SHP77 treated with DMSO at 0.1 percent for 48 hours (cell line): ENCODE data around the gene RRP36.
A peak's percentile ranks its signal among the peaks of the same experiment; 100 is the strongest.
"Not testable (repeated sequence)": the region's sequence is repeated elsewhere in the genome, so short reads cannot be mapped to it uniquely, and the experiment has no call there.

ENCODE experiments used
- DNase-seq: peaks from one replicate; lab custom pipeline; 2025; lab: John Stamatoyannopoulos, UW

The RRP36 gene

DNA sequence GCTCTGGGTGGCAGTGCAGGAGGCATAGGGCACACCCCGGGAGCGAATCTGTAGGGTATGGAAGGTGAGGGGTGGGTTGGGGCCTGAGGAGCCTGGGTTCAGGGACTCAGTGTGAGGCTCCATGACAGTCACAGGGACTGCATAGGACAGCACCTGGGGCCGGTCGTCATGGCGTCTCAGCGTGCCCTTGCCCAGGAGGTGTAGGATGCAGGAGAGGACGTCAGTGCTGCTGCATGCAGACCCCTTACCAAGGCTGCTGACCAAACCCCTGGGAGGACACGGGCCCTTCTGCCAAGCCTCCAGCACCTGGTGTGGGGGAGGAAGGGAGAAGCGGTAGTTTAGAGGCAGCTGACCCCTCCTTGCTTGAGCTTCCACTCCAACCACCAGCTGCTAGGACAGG is 16.3 kb downstream of the RRP36 start:
- DNase-seq = no peak

DNA sequence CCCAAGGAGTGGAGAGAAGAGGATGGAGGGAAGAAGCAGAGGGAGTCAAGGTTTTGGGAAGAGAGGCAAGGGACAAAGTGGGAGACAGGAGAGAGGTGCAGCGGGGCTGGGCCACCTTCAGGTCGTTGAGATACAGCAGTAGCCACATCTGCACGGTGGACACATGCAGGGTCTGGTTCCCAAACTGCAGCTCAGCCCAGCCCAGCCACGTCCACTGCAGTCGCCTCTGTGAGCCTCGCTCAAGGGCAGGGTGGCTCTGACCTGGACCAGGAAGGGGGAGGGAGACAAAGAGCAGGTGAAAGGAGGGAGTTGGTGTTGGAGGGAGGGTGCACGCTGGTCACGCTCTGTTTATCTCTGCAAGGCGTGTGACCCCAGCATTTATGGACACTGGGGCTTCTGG is 17.3 kb downstream of the RRP36 start:
- DNase-seq = no peak

GRCh38 chr6:43040542-43041257 is 19.3 kb downstream of the RRP36 start:
- DNase-seq = no peak

- not testable (repeated sequence) for DNase-seq
These were observed 20.1 kb downstream of the RRP36 start for GRCh38 chr6:43041475-43041874.

- DNase-seq = no peak
These were observed 21.9 kb downstream of the RRP36 start for GRCh38 chr6:43043310-43043709.

DNA sequence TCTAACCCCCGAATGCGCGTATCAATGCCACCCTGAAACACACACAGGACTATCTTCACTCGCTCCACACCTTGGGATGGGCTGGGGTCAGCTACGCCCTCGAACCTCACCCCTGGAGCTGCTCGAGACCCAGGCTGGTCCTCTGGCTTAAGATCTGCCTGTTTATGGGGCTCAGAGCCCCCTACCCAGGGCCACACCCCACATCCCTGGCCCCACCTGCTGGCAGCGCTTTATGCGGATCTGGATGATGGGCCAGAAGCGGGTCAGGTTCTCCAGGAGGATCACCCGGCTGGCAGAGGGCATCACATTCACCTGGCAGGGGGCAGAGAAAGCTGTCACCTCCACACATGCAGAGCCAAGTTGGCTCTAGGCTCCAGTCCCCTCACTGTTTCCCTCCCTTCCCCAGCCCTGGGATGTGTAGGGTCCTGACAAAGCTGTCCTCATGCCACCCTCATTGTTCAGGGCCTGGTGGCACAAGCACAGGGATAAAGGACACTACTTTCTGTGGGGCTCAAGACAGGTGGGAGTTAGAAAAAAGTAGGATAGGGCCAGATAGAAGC is 24.0 kb downstream of the RRP36 start:
- DNase-seq = no peak

DNA sequence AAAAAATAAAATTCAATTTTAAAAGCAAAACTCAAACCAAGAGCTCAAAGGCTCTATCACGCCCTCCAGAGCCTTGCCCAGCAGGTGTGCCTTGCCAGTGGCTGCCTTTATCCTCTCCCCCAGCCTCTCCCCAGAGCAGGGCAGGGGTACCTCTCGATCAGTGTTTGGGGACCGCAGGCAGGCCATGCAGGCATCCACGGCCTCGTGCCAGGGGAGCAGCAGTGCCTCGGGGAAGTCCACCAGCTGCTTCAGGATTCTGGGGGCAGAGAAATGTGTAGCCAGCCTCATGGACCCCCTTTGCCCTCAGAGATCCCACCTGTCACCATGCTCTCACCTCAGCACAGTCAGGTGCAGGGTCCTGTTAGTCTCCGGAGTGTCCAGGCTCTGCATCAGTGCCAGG is 26.6 kb downstream of the RRP36 start:
- no peak for DNase-seq

DNA sequence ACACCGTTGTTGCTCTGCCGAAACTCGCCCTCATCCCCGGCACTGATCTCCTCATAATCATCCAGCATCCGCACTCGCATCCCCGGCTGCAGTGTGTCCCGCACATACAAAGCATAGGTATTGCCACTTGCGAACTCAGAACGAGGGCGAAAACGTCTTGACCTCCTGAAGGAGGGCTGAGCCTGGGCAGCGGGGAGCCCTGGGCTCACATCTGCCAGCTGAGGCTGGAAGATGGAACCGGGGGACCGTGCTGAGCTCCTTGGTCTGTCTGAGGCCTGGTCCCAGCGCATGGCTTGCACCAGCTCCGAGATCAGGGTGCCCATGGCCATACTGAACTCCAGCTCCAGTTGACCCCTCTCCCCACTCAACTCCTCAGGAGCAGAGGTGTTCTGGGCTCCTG is 29.6 kb downstream of the RRP36 start:
- no peak for DNase-seq

GRCh38 chr6:43052225-43052841 is 30.9 kb downstream of the RRP36 start:
- no peak for DNase-seq

GRCh38 chr6:43052842-43053544 is 31.6 kb downstream of the RRP36 start:
- no peak for DNase-seq

DNA sequence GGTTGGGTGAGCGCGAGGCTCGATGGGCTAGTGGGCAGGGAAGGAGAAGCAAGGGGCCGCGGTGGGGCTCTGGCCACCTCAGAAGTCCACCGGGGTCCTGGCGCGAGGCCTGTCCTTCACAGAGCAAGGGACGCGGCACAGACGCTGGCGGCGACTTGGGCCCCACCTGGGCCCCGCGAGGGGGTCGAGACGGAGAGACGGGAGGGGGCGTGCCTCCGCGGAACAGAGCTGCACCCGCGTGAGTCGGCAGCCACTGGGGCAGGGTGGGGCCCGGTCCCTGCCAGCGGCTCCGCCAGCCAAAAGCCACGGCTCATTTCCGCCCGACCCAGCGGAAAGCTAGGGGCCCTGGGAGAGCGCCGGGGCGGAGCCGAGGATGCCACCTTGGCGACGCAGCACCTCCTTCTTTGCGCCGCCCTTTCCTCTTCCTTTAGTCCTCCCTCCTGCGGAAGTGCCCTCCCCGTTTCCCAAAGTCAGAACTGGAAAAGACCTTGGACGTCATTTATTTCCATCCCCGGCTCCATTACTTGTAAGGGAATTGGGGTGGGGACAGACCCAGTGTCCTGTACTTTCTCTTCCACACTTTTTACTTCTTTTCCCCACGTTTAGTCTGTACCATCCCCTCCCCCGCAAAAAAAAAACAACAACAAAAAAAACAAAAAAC is 32.3 kb downstream of the RRP36 start, which contains the start of gene CUL7:
TSS of gene CUL7 (minus strand) at position 307 of the 661 bp plus-strand sequence. CDS start 1,063 bp downstream, outside the sequence.
- DNase-seq = peak; percentile 83

DNA sequence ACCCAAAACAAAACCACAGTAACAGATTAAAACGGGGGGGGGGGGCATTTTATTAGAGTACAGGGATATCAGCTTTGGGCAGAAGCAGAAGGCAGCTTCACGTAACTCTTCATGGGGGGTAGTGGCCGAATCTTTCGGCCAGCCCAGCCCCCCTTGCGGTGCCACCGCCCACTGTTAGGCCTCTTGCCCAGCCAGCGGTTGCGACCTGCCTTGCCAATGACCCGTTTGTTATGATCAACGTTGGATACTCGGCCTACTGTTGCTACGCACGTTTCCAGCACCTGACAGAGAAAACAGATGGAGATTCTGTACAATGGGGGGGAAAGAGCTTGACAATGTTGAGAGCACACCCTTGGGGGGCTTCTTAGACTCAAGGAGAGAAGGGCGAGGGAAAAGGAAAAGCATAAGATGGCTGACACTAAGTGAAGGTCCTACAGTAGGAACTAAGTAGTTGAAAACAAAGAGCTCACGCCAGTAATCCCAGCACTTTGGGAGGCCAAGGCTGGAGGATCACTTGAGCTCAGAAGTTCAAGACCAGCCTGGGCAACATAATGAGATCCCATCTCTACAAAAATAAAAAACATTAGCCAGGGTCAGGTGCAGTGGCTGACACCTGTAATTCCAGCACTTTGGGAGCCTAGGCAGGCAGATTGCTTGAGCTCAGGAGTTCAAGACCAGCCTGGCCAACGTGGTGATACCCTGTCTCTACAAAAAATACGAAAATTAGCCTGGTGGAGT is 33.0 kb downstream of the RRP36 start:
- no peak for DNase-seq

- no peak for DNase-seq
These were observed 34.5 kb downstream of the RRP36 start for GRCh38 chr6:43055966-43056365.

GRCh38 chr6:43058531-43058930 is 37.1 kb downstream of the RRP36 start:
- DNase-seq = no peak

GRCh38 chr6:43059168-43060033 is 38.0 kb downstream of the RRP36 start, which contains the start of the genes KLC4 and MRPL2:
KLC4 (plus strand) TSS chr6:43059631; CDS start chr6:43061336, 1,705 bp downstream.
MRPL2 (minus strand) TSS chr6:43059434; CDS start chr6:43059381, 53 bp downstream.
- DNase-seq = peak; percentile 96

DNA sequence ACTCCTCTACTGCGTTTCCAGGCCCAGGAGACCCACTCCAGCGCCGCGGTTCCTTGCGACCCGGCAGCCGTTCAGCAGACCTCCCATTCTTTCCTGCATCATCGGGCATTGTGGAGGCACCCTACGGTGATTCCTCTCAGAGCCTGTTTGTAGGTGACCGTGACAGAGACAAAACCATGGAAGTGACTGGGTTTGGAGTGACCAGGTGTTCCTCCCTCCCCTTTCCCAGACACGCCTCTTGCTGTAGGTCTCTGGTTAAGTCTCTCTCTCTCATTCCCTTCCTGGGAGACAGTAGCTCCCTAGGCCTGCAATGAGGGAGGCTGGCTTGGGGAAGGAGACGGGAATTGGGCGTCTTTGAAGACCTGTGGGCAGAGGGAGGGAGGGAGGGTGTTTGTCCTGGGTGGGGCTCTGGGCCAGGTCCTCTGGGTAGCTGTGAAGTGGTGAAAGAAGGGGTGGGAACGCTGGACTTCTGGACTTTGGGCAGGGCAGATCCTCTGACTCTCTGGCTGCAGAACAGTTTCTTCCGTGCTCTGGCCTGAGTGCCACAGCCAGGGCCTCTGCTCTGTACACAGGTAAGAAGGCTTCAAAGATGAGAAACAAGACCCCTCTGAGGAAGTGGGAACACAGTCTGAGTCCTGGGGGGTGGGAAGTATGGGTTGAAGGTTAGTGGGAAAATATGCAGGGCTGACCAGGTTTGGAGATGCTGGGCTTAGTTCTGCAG is 38.8 kb downstream of the RRP36 start:
- no peak for DNase-seq

DNA sequence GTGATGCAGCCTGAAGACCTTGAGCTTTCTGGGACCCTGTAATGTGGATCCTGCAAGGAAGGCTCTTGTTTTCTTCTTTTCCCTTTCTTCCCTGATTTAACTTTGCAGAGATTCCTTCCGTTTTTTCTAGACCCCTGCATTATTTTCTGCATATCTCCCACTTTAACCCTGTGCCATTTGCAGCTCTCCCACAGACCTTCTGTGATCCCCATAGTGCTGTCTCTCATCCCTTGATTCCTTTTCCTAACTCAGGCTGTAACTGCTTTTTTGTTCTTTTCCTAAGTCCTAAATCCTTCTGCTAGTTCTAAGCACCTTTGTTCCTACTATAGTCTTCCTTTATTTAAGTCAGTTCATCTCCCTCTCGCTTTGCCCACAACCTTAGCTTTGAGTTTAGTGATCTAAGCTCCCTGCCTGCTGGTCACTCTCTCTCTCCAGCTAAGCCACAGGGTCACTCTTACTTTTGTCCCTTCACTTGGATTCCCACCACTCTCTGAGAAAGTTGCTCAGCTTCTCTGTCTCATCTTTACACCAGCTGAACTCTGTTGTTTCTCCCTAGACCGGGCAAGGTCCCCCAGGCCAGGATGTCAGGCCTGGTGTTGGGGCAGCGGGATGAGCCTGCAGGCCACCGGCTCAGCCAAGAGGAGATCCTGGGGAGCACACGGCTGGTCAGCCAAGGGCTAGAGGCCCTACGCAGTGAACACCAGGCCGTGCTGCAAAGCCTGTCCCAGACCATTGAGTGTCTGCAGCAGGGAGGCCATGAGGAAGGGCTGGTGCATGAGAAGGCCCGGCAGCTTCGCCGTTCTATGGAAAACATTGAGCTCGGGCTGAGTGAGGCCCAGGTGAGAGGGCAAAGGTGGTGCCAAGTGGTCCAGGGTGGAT is 39.6 kb downstream of the RRP36 start:
- DNase-seq = no peak

DNA sequence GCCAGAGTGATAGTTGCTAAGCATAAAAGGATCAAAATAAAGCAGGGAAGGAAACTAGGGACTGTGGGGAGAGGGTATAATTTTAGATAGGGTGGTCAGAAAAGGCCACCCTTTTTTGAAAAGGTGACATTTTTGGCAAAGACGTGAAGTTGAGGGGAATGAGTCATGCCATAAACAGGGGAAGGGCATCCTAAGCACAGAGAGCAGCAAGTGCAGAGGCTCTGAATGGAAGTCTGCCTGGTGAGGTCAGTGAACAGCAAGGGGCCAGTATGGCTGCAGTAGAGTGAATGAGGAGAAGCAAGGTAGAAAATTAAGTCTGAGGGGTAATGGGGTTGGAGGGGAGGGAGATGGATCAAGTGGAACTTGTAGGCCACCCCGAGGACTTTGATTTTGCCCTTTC is 40.4 kb downstream of the RRP36 start:
- no peak for DNase-seq

DNA sequence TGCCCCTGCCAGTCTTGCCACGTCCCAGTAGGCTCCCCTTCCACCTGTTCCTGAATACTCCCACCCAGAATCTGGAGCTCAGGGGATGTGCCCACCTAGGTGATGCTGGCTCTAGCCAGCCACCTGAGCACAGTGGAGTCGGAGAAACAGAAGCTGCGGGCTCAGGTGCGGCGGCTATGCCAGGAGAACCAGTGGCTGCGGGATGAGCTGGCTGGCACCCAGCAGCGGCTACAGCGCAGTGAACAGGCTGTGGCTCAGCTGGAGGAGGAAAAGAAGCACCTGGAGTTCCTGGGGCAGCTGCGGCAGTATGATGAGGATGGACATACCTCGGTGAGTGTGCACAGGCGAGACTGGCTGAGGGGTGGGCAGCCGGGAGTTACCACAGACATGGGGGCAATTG is 41.4 kb downstream of the RRP36 start:
- DNase-seq = no peak
